ENCODE results near the gene VWA5B2. TPM values are rescaled to one million over a fixed set of nuclear protein-coding genes. Genes with fewer than 3 reads are reported as not detected.

Gene VWA5B2
- total and polyA plus RNA-seq, 2 of the 4 experiments (the other 2 are of a cell fraction) = not detected

GRCh38 chr3:184283681-184284080, 54.3 kb downstream of the VWA5B2 start:
- in situ Hi-C loops (cut with MboI; ENCODE audit: low sequenced_read_pairs) (loop anchor here (10.0 kb wide), 1 partner anchor 389 kb away; no protein-coding TSS in a partner anchor), dilution Hi-C loops (cut with HindIII; ENCODE audit: low sequenced_read_pairs, unreplicated experiment) (no loop called here), intact Hi-C loops (cut with micrococcal nuclease) (loop anchor here (1.0 kb wide), 1 partner anchor 388 kb away; no protein-coding TSS in a partner anchor)
- Histone ChIP-seq H4K8ac (ENCODE audit: low read depth in 2 of 2, low read length in 2 of 2) (no peak overlapping the region), H2BK5ac (ENCODE audit: low read depth, low read length, poor library complexity, severe bottlenecking) (no peak overlapping the region), H3K9ac (ENCODE audit: low read depth, low read length) (no peak overlapping the region), H3K27ac (ENCODE audit: insufficient read depth, low read length) (no peak overlapping the region), H3K18ac (ENCODE audit: low read depth, low read length) (no peak overlapping the region), H3K9me3 (ENCODE audit: control insufficient read depth, insufficient read depth, low read length) (peaks cover 3% of the 10 kb centered on the region), H4K20me1 (ENCODE audit: insufficient read depth, low read length) (no peaks in the 10 kb centered on the region), H4K5ac (ENCODE audit: low read depth, low read length) (no peak overlapping the region), H2BK15ac (ENCODE audit: low read depth, low read length) (no peak overlapping the region), H2AK9ac (replicated peaks; ENCODE audit: low read depth, low read length, poor library complexity) (no peak overlapping the region), H2AK5ac (ENCODE audit: low read depth, low read length) (no peak overlapping the region), H3K79me1 (ENCODE audit: low read depth in 1 of 2, low read length in 2 of 2) (no peaks in the 10 kb centered on the region), H3K9me1 (ENCODE audit: insufficient read depth, low read length) (no peaks in the 10 kb centered on the region), H3K4me2 (ENCODE audit: low read depth, low read length) (no peak overlapping the region), H3K23ac (ENCODE audit: low read depth, low read length) (no peak overlapping the region), H3K27me3 (ENCODE audit: control insufficient read depth, insufficient read depth, low read length) (peaks cover 42% of the 10 kb centered on the region), H4K91ac (ENCODE audit: insufficient read depth, low read depth, low read length) (no peak overlapping the region), H3K4me3 (ENCODE audit: insufficient read depth, low read depth, low read length) (no peak overlapping the region), H3K36me3 (ENCODE audit: control insufficient read depth, insufficient read depth, low read length) (no peaks in the 10 kb centered on the region), H2AFZ (replicated peaks; ENCODE audit: low read length, poor library complexity) (no peak overlapping the region), H3K56ac (ENCODE audit: extremely low read depth, insufficient read depth, low read length) (no peak overlapping the region), H2BK20ac (ENCODE audit: low read depth, low read length) (no peak overlapping the region), H3K4me1 (ENCODE audit: control insufficient read depth, insufficient read depth, low read length) (no peaks in the 10 kb centered on the region), H3K14ac (replicated peaks; ENCODE audit: low read depth, low read length) (no peak overlapping the region), H3K4ac (ENCODE audit: low read depth, low read length) (no peak overlapping the region), H2BK120ac (ENCODE audit: low read depth, low read length) (no peak overlapping the region)
- DNase-seq (no peak), ATAC-seq (ENCODE audit: low read depth) (no peak)
- no peak for TF ChIP-seq RCOR1 (IDR thresholded peaks at IDR 0.05; ENCODE audit: insufficient replicate concordance, low read length)
- no peak for TF ChIP-seq BHLHE40 (IDR thresholded peaks at IDR 0.05; ENCODE audit: low read depth, low read length)
- TF ChIP-seq, protein P1, sequence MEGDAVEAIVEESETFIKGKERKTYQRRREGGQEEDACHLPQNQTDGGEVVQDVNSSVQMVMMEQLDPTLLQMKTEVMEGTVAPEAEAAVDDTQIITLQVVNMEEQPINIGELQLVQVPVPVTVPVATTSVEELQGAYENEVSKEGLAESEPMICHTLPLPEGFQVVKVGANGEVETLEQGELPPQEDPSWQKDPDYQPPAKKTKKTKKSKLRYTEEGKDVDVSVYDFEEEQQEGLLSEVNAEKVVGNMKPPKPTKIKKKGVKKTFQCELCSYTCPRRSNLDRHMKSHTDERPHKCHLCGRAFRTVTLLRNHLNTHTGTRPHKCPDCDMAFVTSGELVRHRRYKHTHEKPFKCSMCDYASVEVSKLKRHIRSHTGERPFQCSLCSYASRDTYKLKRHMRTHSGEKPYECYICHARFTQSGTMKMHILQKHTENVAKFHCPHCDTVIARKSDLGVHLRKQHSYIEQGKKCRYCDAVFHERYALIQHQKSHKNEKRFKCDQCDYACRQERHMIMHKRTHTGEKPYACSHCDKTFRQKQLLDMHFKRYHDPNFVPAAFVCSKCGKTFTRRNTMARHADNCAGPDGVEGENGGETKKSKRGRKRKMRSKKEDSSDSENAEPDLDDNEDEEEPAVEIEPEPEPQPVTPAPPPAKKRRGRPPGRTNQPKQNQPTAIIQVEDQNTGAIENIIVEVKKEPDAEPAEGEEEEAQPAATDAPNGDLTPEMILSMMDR (conservative IDR thresholded peaks at IDR 0.05; ENCODE audit: low read depth, low read length) = no peak
- no peak for TF ChIP-seq SMC3 (IDR thresholded peaks at IDR 0.05; ENCODE audit: low read depth, low read length)
- TF ChIP-seq, protein P2, sequence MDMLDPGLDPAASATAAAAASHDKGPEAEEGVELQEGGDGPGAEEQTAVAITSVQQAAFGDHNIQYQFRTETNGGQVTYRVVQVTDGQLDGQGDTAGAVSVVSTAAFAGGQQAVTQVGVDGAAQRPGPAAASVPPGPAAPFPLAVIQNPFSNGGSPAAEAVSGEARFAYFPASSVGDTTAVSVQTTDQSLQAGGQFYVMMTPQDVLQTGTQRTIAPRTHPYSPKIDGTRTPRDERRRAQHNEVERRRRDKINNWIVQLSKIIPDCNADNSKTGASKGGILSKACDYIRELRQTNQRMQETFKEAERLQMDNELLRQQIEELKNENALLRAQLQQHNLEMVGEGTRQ (IDR thresholded peaks at IDR 0.05; ENCODE audit: low read depth, low read length) = no peak
- no peak for TF ChIP-seq CEBPB (IDR thresholded peaks at IDR 0.05; ENCODE audit: low read depth, low read length)
- no TSS peak for BruUV-seq (replicated peaks)
- 76% methylated on average over 5 of the region's 8 CpGs; no CpG with 5 or more reads in 1 of the 2 experiments for WGBS, 2 experiments (ENCODE audit: extremely low coverage in 2 of 2, insufficient read length in 1 of 2)
- POLR2A ChIA-PET (ENCODE audit: unreplicated experiment) = interaction anchor here (0.5 kb wide), 1 partner anchor 256 kb away, joined by 11 read pairs; no protein-coding TSS in a partner anchor
- CTCF ChIA-PET = no interaction called here
